IPS-20b (cell line): ENCODE data around the gene IFNA17.
"Not testable (repeated sequence)": the region's sequence is repeated elsewhere in the genome, so short reads cannot be mapped to it uniquely, and the experiment has no call there.

Experiments
- H3K27ac ChIP-seq: one replicate; pipeline ENCODE4 v1.5.1; 2013; ENCODE audit warnings: low read length
- H3K27me3 ChIP-seq: 2 replicates; pipeline ENCODE4 v1.6.1; 2013; ENCODE audit warnings: mild to moderate bottlenecking, low read length, inconsistent platforms; ENCODE audit not compliant: insufficient read depth
- H3K36me3 ChIP-seq: 2 replicates; pipeline ENCODE4 v1.6.1; 2013; ENCODE audit warnings: low read depth, mild to moderate bottlenecking, inconsistent platforms, low read length, moderate library complexity; ENCODE audit not compliant: insufficient read depth
- H3K4me1 ChIP-seq: 2 replicates; pipeline ENCODE4 v1.6.1; 2013; ENCODE audit warnings: mild to moderate bottlenecking, control low read depth, inconsistent platforms, low read length, moderate library complexity; ENCODE audit not compliant: insufficient read depth
- H3K4me3 ChIP-seq: 2 replicates; pipeline ENCODE4 v1.5.1; 2013; ENCODE audit warnings: mild to moderate bottlenecking, low read length, inconsistent platforms
- H3K9ac ChIP-seq: 2 replicates; pipeline ENCODE4 v1.6.1; 2013; ENCODE audit warnings: low read depth, mild to moderate bottlenecking, inconsistent platforms, low read length, moderate library complexity
- H3K9me3 ChIP-seq: 2 replicates; pipeline ENCODE4 v1.6.1; 2013; ENCODE audit warnings: mild to moderate bottlenecking, low read depth, low read length, inconsistent platforms; ENCODE audit not compliant: insufficient read depth

The IFNA17 gene

DNA sequence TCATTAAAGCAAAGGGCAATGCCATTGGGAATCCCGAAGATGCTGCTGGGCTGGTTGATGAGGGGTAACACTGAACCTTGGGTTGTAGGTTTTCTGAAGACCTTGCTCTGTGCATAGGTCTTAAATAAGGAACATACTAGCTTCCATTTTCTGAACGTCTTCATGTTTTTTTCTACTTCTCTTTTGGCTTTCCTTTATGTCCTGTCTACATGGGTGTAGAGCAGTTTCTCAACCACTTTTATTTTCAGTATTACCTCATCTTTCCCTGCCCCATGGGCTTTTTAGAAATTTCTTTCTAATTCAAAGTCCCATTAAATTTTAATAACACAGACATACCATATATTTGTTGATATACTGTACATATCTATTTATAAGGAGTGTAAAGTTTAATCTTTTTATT is 11.9 kb upstream of the IFNA17 start, which contains the start of gene IFNA14:
Gene IFNA14, minus strand, starts transcription at position 95 of the 400 bp plus-strand sequence. Its CDS starts 70 bp downstream, at position 25.
- H3K4me3 ChIP-seq, result no peak within 1 kb of the TSS
- no peak within 1 kb of the TSS for H3K27ac ChIP-seq
- no peak within 1 kb of the TSS for H3K9ac ChIP-seq
- H3K36me3 ChIP-seq, result no peaks in the 10 kb centered on the region
- H3K4me1 ChIP-seq, result no peaks in the 10 kb centered on the region
- H3K27me3 ChIP-seq, result no peaks in the 10 kb centered on the region; the same call in 1 of the 2 replicates
- H3K9me3 ChIP-seq, result no peaks in the 10 kb centered on the region

GRCh38 chr9:21236360-21236714 is 8.3 kb upstream of the IFNA17 start:
- not testable (repeated sequence) for H3K27me3 ChIP-seq, H3K4me3 ChIP-seq, H3K36me3 ChIP-seq, H3K9me3 ChIP-seq, H3K9ac ChIP-seq, H3K27ac ChIP-seq, H3K4me1 ChIP-seq

- not testable (repeated sequence) for H3K27ac ChIP-seq, H3K9me3 ChIP-seq, H3K27me3 ChIP-seq, H3K9ac ChIP-seq, H3K36me3 ChIP-seq, H3K4me1 ChIP-seq, H3K4me3 ChIP-seq
Observed at GRCh38 chr9:21235468-21236359, 7.7 kb upstream of the IFNA17 start.

GRCh38 chr9:21234153-21234687 is 6.2 kb upstream of the IFNA17 start:
- no peaks in the 10 kb centered on the region for H3K27me3 ChIP-seq
- no peaks in the 10 kb centered on the region for H3K4me1 ChIP-seq
- H3K36me3 ChIP-seq, result no peaks in the 10 kb centered on the region
- H3K9me3 ChIP-seq, result no peaks in the 10 kb centered on the region
- no peak overlapping the region for H3K27ac ChIP-seq
- no peak overlapping the region for H3K9ac ChIP-seq
- H3K4me3 ChIP-seq, result no peak overlapping the region

DNA sequence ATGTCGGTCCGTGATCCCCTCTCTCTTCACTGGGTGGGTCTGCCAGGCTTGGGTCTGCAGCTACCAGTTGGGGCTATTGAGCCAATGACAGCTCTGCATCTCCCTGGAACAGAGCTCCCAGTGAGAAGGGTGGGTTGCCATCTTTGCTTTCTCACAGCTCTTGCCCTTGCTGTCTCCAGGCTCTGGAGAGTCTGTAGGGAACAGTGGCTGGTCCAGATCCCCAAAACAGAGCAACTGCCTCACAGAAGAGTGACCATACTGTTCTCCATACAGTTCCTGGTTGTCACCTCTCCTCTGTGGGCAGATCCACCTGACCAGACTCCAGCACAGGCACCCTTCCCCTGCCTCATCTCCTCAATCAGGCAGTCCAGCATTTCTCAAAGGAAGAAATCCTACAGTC is 5.2 kb upstream of the IFNA17 start:
- no peak overlapping the region for H3K27ac ChIP-seq
- no peaks in the 10 kb centered on the region for H3K9me3 ChIP-seq
- H3K9ac ChIP-seq, result no peak overlapping the region
- H3K4me3 ChIP-seq, result no peak overlapping the region
- H3K4me1 ChIP-seq, result no peaks in the 10 kb centered on the region
- H3K36me3 ChIP-seq, result no peaks in the 10 kb centered on the region
- H3K27me3 ChIP-seq, result no peaks in the 10 kb centered on the region

GRCh38 chr9:21217211-21217610 is 10.8 kb downstream of the IFNA17 start, which contains the start of gene IFNA16:
Gene IFNA16, minus strand, starts transcription at chr9:21217311. Its CDS starts 6 bp downstream, at chr9:21217305.
- not testable (repeated sequence) for H3K27ac ChIP-seq, H3K27me3 ChIP-seq, H3K36me3 ChIP-seq, H3K9ac ChIP-seq, H3K4me1 ChIP-seq, H3K9me3 ChIP-seq, H3K4me3 ChIP-seq

DNA sequence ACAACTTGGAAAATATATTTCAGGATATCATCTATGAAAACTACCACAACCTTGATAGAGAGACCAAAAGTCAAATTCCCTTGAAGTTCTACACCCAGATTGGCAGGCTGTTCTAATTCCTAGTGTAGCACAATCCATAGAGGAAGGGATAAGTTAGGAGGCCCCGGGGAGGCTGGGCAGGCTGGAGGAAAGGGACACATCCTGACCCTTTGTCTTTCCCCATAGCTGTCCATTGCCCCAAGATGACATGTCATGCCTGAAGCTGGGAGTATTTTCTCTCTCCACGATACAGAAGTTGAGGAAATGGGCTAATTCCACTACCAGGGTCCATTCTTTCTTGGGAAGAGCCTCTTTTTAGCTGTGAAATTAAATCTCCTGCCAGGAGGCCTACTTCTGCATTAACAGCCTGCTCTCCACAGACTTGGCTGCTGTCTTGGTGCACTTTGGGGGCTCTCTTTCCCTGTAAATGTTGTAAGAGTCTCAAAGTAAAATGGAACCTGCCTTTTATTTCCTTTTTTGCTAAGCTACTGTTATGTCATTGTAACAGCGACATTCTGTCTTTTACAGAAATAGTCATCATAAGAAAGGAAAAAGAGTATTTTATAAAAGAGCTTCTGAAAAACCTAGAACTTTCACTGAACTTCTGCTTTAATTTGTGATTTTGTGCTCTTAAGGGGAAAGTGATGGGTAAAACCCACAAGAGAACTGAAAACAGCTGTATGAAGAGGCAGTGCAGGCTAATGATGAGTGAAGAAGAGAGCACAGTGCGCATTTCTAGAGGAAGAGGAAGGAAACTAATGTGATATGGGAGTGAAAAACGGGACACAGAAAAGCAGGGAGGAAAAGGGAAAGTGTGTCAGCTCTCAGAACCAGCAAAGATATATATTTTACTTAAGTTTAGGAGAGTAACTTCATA is 14.4 kb downstream of the IFNA17 start:
- H3K9ac ChIP-seq, H3K27ac ChIP-seq, H3K9me3 ChIP-seq, H3K27me3 ChIP-seq, H3K36me3 ChIP-seq, H3K4me3 ChIP-seq, H3K4me1 ChIP-seq: not testable (repeated sequence)

- not testable (repeated sequence) for H3K9me3 ChIP-seq, H3K27ac ChIP-seq, H3K4me3 ChIP-seq, H3K9ac ChIP-seq, H3K27me3 ChIP-seq, H3K4me1 ChIP-seq, H3K36me3 ChIP-seq
Observed at GRCh38 chr9:21212160-21212559, 15.9 kb downstream of the IFNA17 start.

- H3K9ac ChIP-seq, H3K9me3 ChIP-seq, H3K36me3 ChIP-seq, H3K27ac ChIP-seq, H3K4me3 ChIP-seq, H3K4me1 ChIP-seq, H3K27me3 ChIP-seq: not testable (repeated sequence)
Observed at GRCh38 chr9:21210782-21211181, 17.2 kb downstream of the IFNA17 start.

- no peak overlapping the region for H3K4me3 ChIP-seq
- no peak overlapping the region for H3K27ac ChIP-seq
- H3K36me3 ChIP-seq, result no peaks in the 10 kb centered on the region
Observed at GRCh38 chr9:21210311-21210710, 17.7 kb downstream of the IFNA17 start.

GRCh38 chr9:21207043-21207442 is 21.0 kb downstream of the IFNA17 start, which contains the start of gene IFNA10:
Gene IFNA10, minus strand, starts transcription at chr9:21207143. Its CDS starts 46 bp downstream, at chr9:21207097.
- H3K4me3 ChIP-seq, H3K9ac ChIP-seq, H3K27ac ChIP-seq, H3K36me3 ChIP-seq, H3K4me1 ChIP-seq, H3K27me3 ChIP-seq, H3K9me3 ChIP-seq: not testable (repeated sequence)

More at GRCh38 chr9:21210311-21210710, 17.7 kb downstream of the IFNA17 start:
- H3K9ac ChIP-seq, result no peak overlapping the region
- no peaks in the 10 kb centered on the region for H3K27me3 ChIP-seq
- no peaks in the 10 kb centered on the region for H3K9me3 ChIP-seq
- no peaks in the 10 kb centered on the region for H3K4me1 ChIP-seq
